Neural cell (in vitro differentiated cells): ENCODE data around the gene IFRD2. TPM values are rescaled to one million over a fixed set of nuclear protein-coding genes. Genes with fewer than 3 reads are reported as not detected.

Source experiments
- H2AFZ ChIP-seq: fragments of 200-600, 300-800 bp; sonication (generic), shearing (Covaris generic); 2 replicates; pipeline ENCODE4 v1.6.0; 2014; ENCODE audit warnings: low read depth, mild to moderate bottlenecking, antibody characterized with exemption, low read length, moderate library complexity
- H3F3A ChIP-seq: fragments of 200-600 bp; shearing (Covaris generic); 2 replicates; pipeline ENCODE4 v1.6.1; 2016; ENCODE audit warnings: mild to moderate bottlenecking, moderate library complexity, mixed read lengths, antibody characterized with exemption, low read length; ENCODE audit not compliant: insufficient read depth, poor library complexity, severe bottlenecking
- H3K27ac ChIP-seq: fragments of 200-600, 300-800 bp; sonication (generic), shearing (Covaris generic); 2 replicates; pipeline ENCODE4 v1.5.1; 2014; ENCODE audit warnings: mild to moderate bottlenecking, low read length, moderate library complexity
- H3K27me3 ChIP-seq: fragments of 300-800, 200-600 bp; sonication (generic), shearing (Covaris generic); 2 replicates; pipeline ENCODE4 v1.6.0; 2014; ENCODE audit warnings: mild to moderate bottlenecking, low read depth, low read length, moderate library complexity; ENCODE audit not compliant: insufficient read depth
- H3K36me3 ChIP-seq: fragments of 300-800, 200-600 bp; sonication (generic), shearing (Covaris generic); 2 replicates; pipeline ENCODE4 v1.5.1; 2014; ENCODE audit warnings: mild to moderate bottlenecking, antibody characterized with exemption, low read length, moderate library complexity; ENCODE audit not compliant: insufficient read depth
- H3K4me2 ChIP-seq: fragments of 300-800, 200-600 bp; sonication (generic), shearing (Covaris generic); 2 replicates; pipeline ENCODE4 v1.6.0; 2014; ENCODE audit warnings: mild to moderate bottlenecking, low read length
- H3K4me3 ChIP-seq: fragments of 300-800, 200-600 bp; sonication (generic), shearing (Covaris generic); 2 replicates; pipeline ENCODE4 v1.5.1; 2014; ENCODE audit warnings: mild to moderate bottlenecking, low read length, moderate library complexity
- H3K79me2 ChIP-seq: fragments of 200-600 bp; shearing (Covaris generic); replicated peaks from 2 replicates; pipeline ENCODE4 v1.6.0; 2014; ENCODE audit warnings: mild to moderate bottlenecking, low read length, moderate library complexity; ENCODE audit not compliant: insufficient read depth
- H3K9ac ChIP-seq: fragments of 300-800, 200-600 bp; sonication (generic), shearing (Covaris generic); 2 replicates; pipeline ENCODE4 v1.6.1; 2016; ENCODE audit warnings: mild to moderate bottlenecking, low read length, mixed read lengths
- H3K9me2 ChIP-seq: fragments of 200-600 bp; shearing (Covaris generic); 2 replicates; pipeline ENCODE4 v1.6.1; 2016; ENCODE audit warnings: mild to moderate bottlenecking, low read length, mixed read lengths; ENCODE audit not compliant: insufficient read depth
- H3K9me3 ChIP-seq: fragments of 200-600, 300-800 bp; sonication (generic), shearing (Covaris generic); 2 replicates; pipeline ENCODE4 v1.6.1; 2016; ENCODE audit warnings: mild to moderate bottlenecking, mixed run types, low read length, moderate library complexity, mixed read lengths
- H4K20me1 ChIP-seq: fragments of 200-600 bp; shearing (Covaris generic); 2 replicates; pipeline ENCODE4 v1.6.1; 2016; ENCODE audit warnings: mild to moderate bottlenecking, mixed run types; ENCODE audit not compliant: insufficient read depth
- CTCF ChIP-seq: fragments of 450-650 bp; IDR thresholded peaks from 2 replicates; pipeline ENCODE4 v1.5.1; 2014; ENCODE audit warnings: antibody characterized with exemption, mild to moderate bottlenecking, moderate library complexity; ENCODE audit not compliant: poor library complexity, severe bottlenecking
- EP300 ChIP-seq: fragments of 450-650 bp; conservative IDR thresholded peaks from 2 replicates; pipeline ENCODE4 v1.6.1; 2014; ENCODE audit warnings: antibody characterized with exemption, mild to moderate bottlenecking, moderate library complexity; ENCODE audit not compliant: poor library complexity, severe bottlenecking
- EZH2 ChIP-seq: fragments of 200-600, 300-800 bp; shearing (Covaris generic), sonication (generic); IDR thresholded peaks from 2 replicates; pipeline ENCODE4 v1.6.1; 2014; ENCODE audit warnings: antibody characterized with exemption, low read length, borderline replicate concordance, mild to moderate bottlenecking; ENCODE audit not compliant: insufficient read depth, poor library complexity, severe bottlenecking
- MXI1 ChIP-seq: fragments of 450-650 bp; conservative IDR thresholded peaks from 2 replicates; pipeline ENCODE4 v1.6.1; 2014; ENCODE audit warnings: antibody characterized with exemption, mild to moderate bottlenecking; ENCODE audit not compliant: poor library complexity, severe bottlenecking
- RAD21 ChIP-seq: fragments of 450-650 bp; conservative IDR thresholded peaks from 2 replicates; pipeline ENCODE4 v1.6.1; 2014; ENCODE audit warnings: antibody characterized with exemption, mild to moderate bottlenecking, moderate library complexity
- TAF1 ChIP-seq: IDR thresholded peaks from 2 replicates; pipeline ENCODE4 v1.6.1; 2012; ENCODE audit warnings: low read depth
- polyA plus RNA-seq: library from polyadenylated mRNA; depleted of rRNA; stranded (reverse); fragments of >200 nt; gene quantifications from 2 replicates; pipeline ENCODE4 v1.2.3, GENCODE V29; 2014
- TF ChIP-seq, protein P1 (sequence below): IDR thresholded peaks from 2 replicates; pipeline ENCODE4 v1.6.1; 2012; ENCODE audit warnings: borderline replicate concordance

Gene IFRD2
- polyA plus RNA-seq, 1 donor from 2014 or later, result 41.8 TPM

DNA sequence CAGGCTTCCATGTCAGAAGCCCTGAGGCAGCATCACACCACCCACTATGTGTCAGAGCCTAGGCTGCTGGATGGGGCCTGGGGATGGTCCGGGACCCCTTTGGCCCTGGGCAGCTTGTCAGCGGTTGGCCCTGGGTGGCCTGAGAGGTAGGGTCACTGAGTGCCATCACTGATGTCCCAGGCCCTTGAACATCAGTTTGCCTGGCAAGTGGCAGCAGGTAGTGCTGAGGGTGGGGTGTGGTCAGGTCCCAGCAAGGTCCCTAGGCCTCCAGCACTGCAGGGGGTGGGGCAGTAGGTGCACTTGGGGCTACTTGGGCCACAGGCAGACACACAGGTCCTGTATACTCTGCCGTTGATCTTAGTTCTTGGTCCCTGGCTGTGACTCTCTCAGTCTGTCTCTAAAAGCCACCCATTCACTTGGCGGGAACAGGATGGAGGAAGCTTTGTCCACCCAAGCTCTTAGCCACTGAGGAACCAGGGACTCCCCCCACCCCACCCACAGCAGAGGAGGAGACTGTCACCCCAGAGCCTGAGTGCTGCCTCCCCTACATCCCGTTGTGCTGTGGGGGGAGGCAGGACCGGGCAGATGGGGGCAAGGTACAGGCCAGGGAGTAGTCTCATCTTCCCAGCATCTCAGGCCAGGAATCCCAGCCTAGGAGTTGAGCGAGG lies 50.4 kb downstream of the IFRD2 start:
- H3K36me3 ChIP-seq, result no peaks in the 10 kb centered on the region
- H3F3A ChIP-seq, result no peaks in the 10 kb centered on the region
- peaks cover 91% of the 10 kb centered on the region for H3K79me2 ChIP-seq
- no peaks in the 10 kb centered on the region for H4K20me1 ChIP-seq
- H3K9me2 ChIP-seq, result no peaks in the 10 kb centered on the region
- peak overlapping the region; percentile 78 for H3K9ac ChIP-seq
- no peaks in the 10 kb centered on the region for H3K9me3 ChIP-seq
- H2AFZ ChIP-seq, result no peak overlapping the region
- no peak for TF ChIP-seq CTCF
- no peak for TF ChIP-seq RAD21
- H3K4me3 ChIP-seq, result peak overlapping the region; percentile 60
- H3K27me3 ChIP-seq, result no peaks in the 10 kb centered on the region
- peak overlapping the region; percentile 87 for H3K27ac ChIP-seq
- peak overlapping the region; percentile 65 for H3K4me2 ChIP-seq

- H3K4me3 ChIP-seq, result peak overlapping the region; percentile 60
- no peaks in the 10 kb centered on the region for H3K27me3 ChIP-seq
- H3K9me3 ChIP-seq, result no peaks in the 10 kb centered on the region
- no peaks in the 10 kb centered on the region for H3K9me2 ChIP-seq
- peak overlapping the region; percentile 87 for H3K27ac ChIP-seq
- H3F3A ChIP-seq, result no peaks in the 10 kb centered on the region
- H2AFZ ChIP-seq, result no peak overlapping the region
- TF ChIP-seq, protein P1, sequence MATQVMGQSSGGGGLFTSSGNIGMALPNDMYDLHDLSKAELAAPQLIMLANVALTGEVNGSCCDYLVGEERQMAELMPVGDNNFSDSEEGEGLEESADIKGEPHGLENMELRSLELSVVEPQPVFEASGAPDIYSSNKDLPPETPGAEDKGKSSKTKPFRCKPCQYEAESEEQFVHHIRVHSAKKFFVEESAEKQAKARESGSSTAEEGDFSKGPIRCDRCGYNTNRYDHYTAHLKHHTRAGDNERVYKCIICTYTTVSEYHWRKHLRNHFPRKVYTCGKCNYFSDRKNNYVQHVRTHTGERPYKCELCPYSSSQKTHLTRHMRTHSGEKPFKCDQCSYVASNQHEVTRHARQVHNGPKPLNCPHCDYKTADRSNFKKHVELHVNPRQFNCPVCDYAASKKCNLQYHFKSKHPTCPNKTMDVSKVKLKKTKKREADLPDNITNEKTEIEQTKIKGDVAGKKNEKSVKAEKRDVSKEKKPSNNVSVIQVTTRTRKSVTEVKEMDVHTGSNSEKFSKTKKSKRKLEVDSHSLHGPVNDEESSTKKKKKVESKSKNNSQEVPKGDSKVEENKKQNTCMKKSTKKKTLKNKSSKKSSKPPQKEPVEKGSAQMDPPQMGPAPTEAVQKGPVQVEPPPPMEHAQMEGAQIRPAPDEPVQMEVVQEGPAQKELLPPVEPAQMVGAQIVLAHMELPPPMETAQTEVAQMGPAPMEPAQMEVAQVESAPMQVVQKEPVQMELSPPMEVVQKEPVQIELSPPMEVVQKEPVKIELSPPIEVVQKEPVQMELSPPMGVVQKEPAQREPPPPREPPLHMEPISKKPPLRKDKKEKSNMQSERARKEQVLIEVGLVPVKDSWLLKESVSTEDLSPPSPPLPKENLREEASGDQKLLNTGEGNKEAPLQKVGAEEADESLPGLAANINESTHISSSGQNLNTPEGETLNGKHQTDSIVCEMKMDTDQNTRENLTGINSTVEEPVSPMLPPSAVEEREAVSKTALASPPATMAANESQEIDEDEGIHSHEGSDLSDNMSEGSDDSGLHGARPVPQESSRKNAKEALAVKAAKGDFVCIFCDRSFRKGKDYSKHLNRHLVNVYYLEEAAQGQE, result peak; percentile 58
- TF ChIP-seq TAF1, result peak; percentile 73
- peak; percentile 28 for TF ChIP-seq EP300
- TF ChIP-seq EZH2, result no peak
- peak overlapping the region; percentile 65 for H3K4me2 ChIP-seq
- no peaks in the 10 kb centered on the region for H4K20me1 ChIP-seq
- no peaks in the 10 kb centered on the region for H3K36me3 ChIP-seq
- peaks cover 93% of the 10 kb centered on the region for H3K79me2 ChIP-seq
- peak overlapping the region; percentile 78 for H3K9ac ChIP-seq
Observed at GRCh38 chr3:50241163-50241562, 51.1 kb downstream of the IFRD2 start.

DNA sequence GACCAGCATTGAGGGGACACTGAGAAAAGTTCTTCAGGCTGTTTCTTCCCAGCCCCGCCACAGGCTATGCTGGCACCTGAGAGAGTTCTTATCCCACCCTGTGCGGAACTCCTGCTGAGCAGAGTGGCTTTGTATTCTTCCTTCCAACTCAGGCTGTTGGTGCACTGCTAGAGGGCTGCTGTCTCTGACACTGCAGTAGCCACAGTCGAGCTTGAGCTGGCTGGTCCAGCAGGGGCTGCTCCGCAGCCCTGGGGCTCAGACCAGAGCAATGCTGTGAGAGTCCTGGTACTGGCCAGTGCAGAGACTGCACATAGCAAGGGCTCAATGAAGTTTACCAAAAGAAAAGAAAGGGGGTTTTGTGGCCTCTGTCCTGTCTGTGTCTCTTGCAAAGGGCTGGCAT lies 52.6 kb downstream of the IFRD2 start:
- H3K27ac ChIP-seq, result no peak overlapping the region

More for the DNA sequence above, 52.6 kb downstream of the IFRD2 start:
- Histone ChIP-seq H3K36me3 (no peaks in the 10 kb centered on the region), H3K9me2 (no peaks in the 10 kb centered on the region), H3K9ac (peak overlapping the region; percentile 13), H2AFZ (no peak overlapping the region), H3K4me2 (no peak overlapping the region), H3K79me2 (peaks cover 83% of the 10 kb centered on the region), H3K27me3 (no peaks in the 10 kb centered on the region), H3K4me3 (peak overlapping the region; percentile 87), H4K20me1 (no peaks in the 10 kb centered on the region), H3K9me3 (no peaks in the 10 kb centered on the region), H3F3A (no peaks in the 10 kb centered on the region)
- TF ChIP-seq EZH2 (no peak), MXI1 (no peak), EP300 (no peak), TAF1 (no peak), CTCF (no peak)
- TF ChIP-seq, protein P1, result no peak
